B cell (primary cell): ENCODE measurements around the gene IL17RE. TPM values are rescaled to one million over a fixed set of nuclear protein-coding genes. Genes with fewer than 3 reads are reported as not detected.
A peak's percentile ranks its signal among the peaks of the same experiment; 100 is the strongest.

Experiments used
- ATAC-seq: fragments of 200-7000 bp; cut with Tn5 transposase; one replicate; pipeline ENCODE4 v1.10.0; 2021; ENCODE audit warnings: low read depth, mild to moderate bottlenecking, moderate number of reproducible peaks, moderate library complexity
- CTCF ChIA-PET: fragments of 350-600 bp; sonication (Branson Sonifier 250); formaldehyde crosslinking; loops from one replicate; lab custom pipeline; 2021; ENCODE audit warnings: antibody characterized with exemption, inconsistent platforms; lab: Charles Lee
- POLR2A ChIA-PET: fragments of 350-600 bp; sonication (Branson Sonifier 250); formaldehyde crosslinking; loops from one replicate; lab custom pipeline; 2021; ENCODE audit warnings: antibody characterized with exemption; lab: Charles Lee
- DNase-seq: peaks from one replicate; pipeline ENCODE4 v3.0.0; 2013
- H2AFZ ChIP-seq: 2 replicates; pipeline ENCODE4 v1.6.1; 2012; ENCODE audit warnings: mild to moderate bottlenecking, low read depth, low read length; ENCODE audit not compliant: insufficient read depth, poor library complexity, severe bottlenecking
- H3K27ac ChIP-seq, 2 donors: 1 replicate in 1 of 2; 2 replicates in 1 of 2; pipeline ENCODE4 v1.5.1; 2012 to 2013; ENCODE audit warnings: low read length in 2 of 2, mild to moderate bottlenecking in 2 of 2, moderate library complexity in 1 of 2
- H3K27me3 ChIP-seq, 4 experiments: fragments of 200-600 bp in 1 of 4; sonication (generic) in 1 of 4; replicated peaks in 1 of 4; 1 replicate in 2 of 4; 2 replicates in 2 of 4; pipeline versions ENCODE4 v1.6.1 to v1.7.0; 2013 to 2016; ENCODE audit warnings: low read length in 3 of 4, mild to moderate bottlenecking in 2 of 4, mixed read lengths in 1 of 4, moderate library complexity in 1 of 4; ENCODE audit not compliant: insufficient read depth in 4 of 4, control insufficient read depth in 3 of 4; ENCODE audit errors: control extremely low read depth in 1 of 4
- H3K36me3 ChIP-seq, 2 experiments: replicated peaks in 1 of 2; 1 replicate in 1 of 2; 2 replicates in 1 of 2; pipeline versions ENCODE4 v1.6.1 to v1.7.1; 2013; ENCODE audit warnings: low read length in 1 of 2; ENCODE audit not compliant: insufficient read depth in 2 of 2, control insufficient read depth in 1 of 2; ENCODE audit errors: control extremely low read depth in 1 of 2, extremely low read depth in 1 of 2
- H3K4me1 ChIP-seq, 2 donors: fragments of 200-600 bp in 1 of 2; sonication (generic) in 1 of 2; 1 replicate in 1 of 2; 2 replicates in 1 of 2; pipeline versions ENCODE4 v1.5.1 to v1.6.1; 2013 to 2017; ENCODE audit warnings: low read length in 2 of 2; ENCODE audit not compliant: control insufficient read depth in 2 of 2, insufficient read depth in 2 of 2
- H3K4me2 ChIP-seq: replicated peaks from 2 replicates; pipeline ENCODE3; 2012; ENCODE audit warnings: mild to moderate bottlenecking, low read depth, low read length; ENCODE audit not compliant: poor library complexity, severe bottlenecking
- H3K4me3 ChIP-seq, 5 experiments: fragments of 200-600 bp in 1 of 5; sonication (generic) in 1 of 5; 1 replicate in 3 of 5; 2 replicates in 2 of 5; pipeline versions ENCODE4 v1.5.1 to v1.7.0; 2011 to 2016; ENCODE audit warnings: low read length in 4 of 5, mild to moderate bottlenecking in 4 of 5, low read depth in 2 of 5, control low read depth in 1 of 5, moderate library complexity in 1 of 5; ENCODE audit not compliant: insufficient read depth in 1 of 5; ENCODE audit errors: control extremely low read depth in 1 of 5, extremely low read depth in 1 of 5
- H3K79me2 ChIP-seq: fragments of 200-600 bp; sonication (generic); one replicate; pipeline ENCODE4 v1.6.0; 2016; ENCODE audit warnings: low read length; ENCODE audit not compliant: control insufficient read depth, insufficient read depth
- H3K9ac ChIP-seq: fragments of 200-600 bp; sonication (generic); 2 replicates; pipeline ENCODE4 v1.6.1; 2017; ENCODE audit warnings: mild to moderate bottlenecking, low read length, moderate library complexity
- H3K9me3 ChIP-seq, 3 donors: one replicate each; pipeline versions ENCODE4 v1.6.1 to v1.7.1; 2013; ENCODE audit warnings: low read length in 2 of 3; ENCODE audit not compliant: control insufficient read depth in 2 of 3, insufficient read depth in 1 of 3; ENCODE audit errors: control extremely low read depth in 1 of 3
- H4K20me1 ChIP-seq: 2 replicates; pipeline ENCODE4 v1.6.0; 2012; ENCODE audit warnings: mild to moderate bottlenecking, low read length; ENCODE audit not compliant: insufficient read depth, control insufficient read depth, poor library complexity, severe bottlenecking
- H3K27ac Mint-ChIP-seq: one replicate; pipeline ENCODE4 v1.8.0; 2021; ENCODE audit warnings: mixed read lengths
- H3K27me3 Mint-ChIP-seq: one replicate; pipeline ENCODE4 v1.8.0; 2021; ENCODE audit warnings: mixed read lengths
- H3K4me1 Mint-ChIP-seq: one replicate; pipeline ENCODE4 v1.8.0; 2021; ENCODE audit warnings: mixed read lengths
- H3K4me3 Mint-ChIP-seq: one replicate; pipeline ENCODE4 v1.8.0; 2021; ENCODE audit warnings: mixed read lengths
- H3K9me3 Mint-ChIP-seq: one replicate; pipeline ENCODE4 v1.8.0; 2022; ENCODE audit warnings: mixed read lengths; ENCODE audit not compliant: insufficient read depth
- EZH2 ChIP-seq: IDR thresholded peaks from 2 replicates; pipeline ENCODE4 v1.6.1; 2012; ENCODE audit warnings: borderline replicate concordance, low read depth, mild to moderate bottlenecking, moderate library complexity, low read length; ENCODE audit not compliant: insufficient read depth, poor library complexity, severe bottlenecking
- WGBS: methylation state at CpG from one replicate; pipeline ENCODE4 v1.1.5; 2013; ENCODE audit warnings: missing lambda C conversion rate; ENCODE audit not compliant: insufficient coverage; 5-methylcytosine and 5-hydroxymethylcytosine counted together
- intact Hi-C: fragments of 100-400 bp; cut with micrococcal nuclease; formaldehyde crosslinking; loops from one replicate; pipeline ENCODE4 v1.10.0; 2022
- polyA plus RNA-seq: library from polyadenylated mRNA; depleted of rRNA; stranded (reverse); fragments of >200 nt; gene quantifications from 2 replicates; pipeline ENCODE4 v1.2.3, GENCODE V29; 2012
- total RNA-seq, 2 donors: library from RNA; stranded (reverse); fragments of 120-200 nt in 1 of 2; gene quantifications; 1 replicate in 1 of 2; 2 replicates in 1 of 2; pipeline versions ENCODE4 v1.2.3 to v1.2.4, GENCODE V29; 2013 to 2022
- TF ChIP-seq, protein P1 (sequence below): fragments of 200-600 bp; IDR thresholded peaks from one replicate; pipeline ENCODE4 v1.8.0; 2022; ENCODE audit warnings: antibody characterized with exemption, mild to moderate bottlenecking

Gene IL17RE
- total and polyA plus RNA-seq, 2 donors (not counting 1 experiment from before 2014, with no cell fraction given): 0.37 TPM; not detected in 1

DNA sequence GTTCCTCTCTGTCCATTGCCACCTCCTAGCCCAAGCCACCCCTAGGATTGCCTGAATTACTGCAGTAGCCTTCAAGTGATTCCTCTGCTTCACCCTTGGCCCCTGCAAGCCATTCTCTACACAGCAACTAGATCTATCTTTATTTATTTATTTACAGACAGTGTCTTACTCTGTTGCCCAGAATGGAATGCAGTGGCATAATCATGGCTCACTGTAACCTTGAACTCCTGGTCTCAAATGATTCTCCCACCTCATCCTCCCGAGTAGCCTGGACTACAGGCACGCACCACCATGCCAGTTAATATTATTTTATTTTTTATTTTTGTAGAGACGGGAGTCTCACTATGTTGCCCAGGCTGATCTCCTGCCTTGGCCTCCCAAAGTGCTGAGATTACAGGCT, 14.1 kb upstream of the IL17RE start:
- WGBS: no CpG with 5 or more reads among the region's 3 CpGs
- H3K27me3 ChIP-seq: no peaks in the 10 kb centered on the region
- no peak overlapping the region for H3K9ac ChIP-seq
- H2AFZ ChIP-seq: no peak overlapping the region
- no peak overlapping the region for H3K27ac ChIP-seq
- CTCF ChIA-PET: no interaction called here
- H3K79me2 ChIP-seq: peaks cover 32% of the 10 kb centered on the region
- no peaks in the 10 kb centered on the region for H3K27me3 Mint-ChIP-seq
- H3K9me3 ChIP-seq: no peaks in the 10 kb centered on the region
- peaks cover 0 to 12% of the 10 kb centered on the region in 2 experiments for H3K36me3 ChIP-seq
- H3K4me1 Mint-ChIP-seq: peaks cover 26% of the 10 kb centered on the region
- H3K27ac Mint-ChIP-seq: no peak overlapping the region
- intact Hi-C loops: no loop called here
- no peak for ATAC-seq
- POLR2A ChIA-PET: interaction anchor here (3.1 kb wide), 1 partner anchor 45 kb away, joined by 19 read pairs; the partner anchor contains the start of gene CRELD1
- no peak for DNase-seq
- H3K9me3 Mint-ChIP-seq: no peaks in the 10 kb centered on the region
- peaks cover 12 to 17% of the 10 kb centered on the region in 2 donors for H3K4me1 ChIP-seq
- H3K4me3 ChIP-seq: no peak overlapping the region
- no peak overlapping the region for H3K4me2 ChIP-seq
- TF ChIP-seq, protein P1, sequence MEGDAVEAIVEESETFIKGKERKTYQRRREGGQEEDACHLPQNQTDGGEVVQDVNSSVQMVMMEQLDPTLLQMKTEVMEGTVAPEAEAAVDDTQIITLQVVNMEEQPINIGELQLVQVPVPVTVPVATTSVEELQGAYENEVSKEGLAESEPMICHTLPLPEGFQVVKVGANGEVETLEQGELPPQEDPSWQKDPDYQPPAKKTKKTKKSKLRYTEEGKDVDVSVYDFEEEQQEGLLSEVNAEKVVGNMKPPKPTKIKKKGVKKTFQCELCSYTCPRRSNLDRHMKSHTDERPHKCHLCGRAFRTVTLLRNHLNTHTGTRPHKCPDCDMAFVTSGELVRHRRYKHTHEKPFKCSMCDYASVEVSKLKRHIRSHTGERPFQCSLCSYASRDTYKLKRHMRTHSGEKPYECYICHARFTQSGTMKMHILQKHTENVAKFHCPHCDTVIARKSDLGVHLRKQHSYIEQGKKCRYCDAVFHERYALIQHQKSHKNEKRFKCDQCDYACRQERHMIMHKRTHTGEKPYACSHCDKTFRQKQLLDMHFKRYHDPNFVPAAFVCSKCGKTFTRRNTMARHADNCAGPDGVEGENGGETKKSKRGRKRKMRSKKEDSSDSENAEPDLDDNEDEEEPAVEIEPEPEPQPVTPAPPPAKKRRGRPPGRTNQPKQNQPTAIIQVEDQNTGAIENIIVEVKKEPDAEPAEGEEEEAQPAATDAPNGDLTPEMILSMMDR: no peak
- no peak for TF ChIP-seq EZH2
- H4K20me1 ChIP-seq: no peaks in the 10 kb centered on the region
- H3K4me3 Mint-ChIP-seq: no peak overlapping the region

DNA sequence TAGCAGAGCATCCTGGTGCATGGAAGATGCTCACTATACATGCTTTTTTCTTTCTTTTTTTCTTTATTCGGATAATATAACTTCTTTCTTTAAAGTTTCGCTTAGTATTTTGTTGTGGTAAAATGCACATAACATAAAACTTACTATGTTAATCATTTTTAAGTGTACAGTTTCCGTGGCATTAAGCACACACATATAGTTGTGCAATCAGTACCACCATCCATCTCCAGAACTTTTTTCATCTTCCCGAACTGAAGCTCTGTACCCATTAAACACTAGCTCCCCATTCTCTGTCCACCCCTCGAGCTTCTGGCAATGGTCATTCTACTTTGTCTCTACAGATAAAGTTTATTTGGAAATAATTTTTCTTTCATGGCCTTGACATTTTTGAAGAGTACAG, 13.2 kb upstream of the IL17RE start:
- peaks cover 17 to 20% of the 10 kb centered on the region in 2 donors for H3K4me1 ChIP-seq
- no peak for ATAC-seq
- H3K9me3 ChIP-seq: no peaks in the 10 kb centered on the region
- Mint-ChIP-seq H3K4me1 (peaks cover 34% of the 10 kb centered on the region), H3K9me3 (no peaks in the 10 kb centered on the region), H3K27ac (peak overlapping the region; percentile 41), H3K27me3 (no peaks in the 10 kb centered on the region), H3K4me3 (peak overlapping the region; percentile 99)
- H3K4me2 ChIP-seq: no peak overlapping the region
- no peak overlapping the region for H3K4me3 ChIP-seq
- TF ChIP-seq EZH2: no peak
- TF ChIP-seq, protein P1: no peak
- WGBS: 100% methylated on average over 1 of the region's 5 CpGs
- H4K20me1 ChIP-seq: no peaks in the 10 kb centered on the region
- no peak overlapping the region for H2AFZ ChIP-seq
- no peak for DNase-seq
- no peaks in the 10 kb centered on the region for H3K27me3 ChIP-seq
- intact Hi-C loops: no loop called here
- H3K79me2 ChIP-seq: peaks cover 37% of the 10 kb centered on the region
- H3K36me3 ChIP-seq: peaks cover 3 to 16% of the 10 kb centered on the region in 2 experiments
- POLR2A ChIA-PET: interaction anchor here (1.3 to 3.1 kb wide), 2 partner anchors 44 to 156 kb away, joined by 3 to 19 read pairs; partner anchors contain the start of gene CRELD1
- CTCF ChIA-PET: interaction anchor here (1.0 to 2.9 kb wide), 2 partner anchors 43 to 173 kb away, joined by 3 to 15 read pairs; partner anchors contain the start of gene CRELD1
- no peak overlapping the region for H3K9ac ChIP-seq
- H3K27ac ChIP-seq: no peak overlapping the region
